GM12878 (cell line): ENCODE measurements around the gene PLAGL2. TPM values are rescaled to one million over a fixed set of nuclear protein-coding genes. Genes with fewer than 3 reads are reported as not detected.

ENCODE experiments used
- ATAC-seq: fragments of 200-7000 bp; cut with Tn5 transposase; 3 replicates; pipeline ENCODE4 v1.9.1; 2020; ENCODE audit warnings: mild to moderate bottlenecking, moderate library complexity
- BruUV-seq: library from RNA; stranded (reverse); fragments of 400-500 nt; replicated peaks from 2 replicates; lab custom pipeline; 2021; lab: Mats Ljungman, UMichigan
- CTCF ChIA-PET: fragments of 300-600 bp; sonication (Branson Sonifier 250); formaldehyde crosslinking; extraction: SDS; loops from one replicate; lab custom pipeline; 2021; ENCODE audit warnings: inconsistent platforms; lab: Yijun Ruan, JAX
- POLR2A ChIA-PET: fragments of 350-600 bp; formaldehyde crosslinking; extraction: SDS; loops from one replicate; lab custom pipeline; 2021; ENCODE audit warnings: inconsistent platforms; lab: Charles Lee
- RAD21 ChIA-PET: fragments of 300-600 bp; sonication (Branson Sonifier 250); formaldehyde crosslinking; loops from one replicate; lab custom pipeline; 2023; ENCODE audit warnings: antibody characterized with exemption; ENCODE audit not compliant: unreplicated experiment; lab: Charles Lee
- SMC1A ChIA-PET: fragments of 300-600 bp; sonication (Branson Sonifier 250); formaldehyde crosslinking; loops from one replicate; lab custom pipeline; 2023; ENCODE audit not compliant: unreplicated experiment, uncharacterized antibody; lab: Charles Lee
- DNase-seq: peaks from one replicate; pipeline ENCODE4 v3.0.0-alpha.2; 2011; ENCODE audit warnings: low read depth, low spot score
- FAIRE-seq: peaks from 3 replicates; lab custom pipeline; 2011; peaks lifted over from hg19 to GRCh38; lab: Jason Lieb, UNC
- H2AFZ ChIP-seq: 2 replicates; pipeline ENCODE4 v1.6.0; 2011; ENCODE audit warnings: low read depth, low read length, control low read depth; ENCODE audit not compliant: control insufficient read depth
- H3K27ac ChIP-seq: 2 replicates; pipeline ENCODE4 v1.5.1; 2011; ENCODE audit warnings: control low read depth; ENCODE audit not compliant: control insufficient read depth, insufficient read depth
- H3K27me3 ChIP-seq, 2 experiments: replicated peaks in 1 of 2; 2 replicates each; pipeline versions ENCODE4 v1.6.0 to v1.6.1; 2011; ENCODE audit warnings: low read length in 1 of 2; ENCODE audit not compliant: control insufficient read depth in 2 of 2, insufficient read depth in 2 of 2
- H3K36me3 ChIP-seq, 2 experiments: 2 replicates each; pipeline ENCODE4 v1.5.1; 2011; ENCODE audit warnings: low read length in 1 of 2; ENCODE audit not compliant: control insufficient read depth in 2 of 2, insufficient read depth in 2 of 2
- H3K4me1 ChIP-seq: 2 replicates; pipeline ENCODE4 v1.6.1; 2011; ENCODE audit warnings: mild to moderate bottlenecking, low read length, moderate library complexity, mixed read lengths; ENCODE audit not compliant: control insufficient read depth, insufficient read depth
- H3K4me2 ChIP-seq: 2 replicates; pipeline ENCODE4 v1.6.0; 2011; ENCODE audit warnings: control low read depth; ENCODE audit not compliant: control insufficient read depth, insufficient read depth
- H3K4me3 ChIP-seq: fragments of 200-600 bp; sonication (generic); 2 replicates; pipeline ENCODE4 v1.5.1; 2016
- H3K79me2 ChIP-seq: 2 replicates; pipeline ENCODE4 v1.6.0; 2011; ENCODE audit warnings: low read length; ENCODE audit not compliant: control insufficient read depth, insufficient read depth
- H3K9ac ChIP-seq: 2 replicates; pipeline ENCODE4 v1.8.0; 2011; ENCODE audit warnings: low read length, control low read depth, mixed read lengths; ENCODE audit not compliant: control insufficient read depth, insufficient read depth
- H3K9me3 ChIP-seq: replicated peaks from 3 replicates; pipeline ENCODE4 v1.5.1; 2011; ENCODE audit warnings: mild to moderate bottlenecking, low read length; ENCODE audit not compliant: control insufficient read depth, insufficient read depth
- H4K20me1 ChIP-seq: 2 replicates; pipeline ENCODE4 v1.6.0; 2011; ENCODE audit not compliant: control insufficient read depth, insufficient read depth
- CREM ChIP-seq: IDR thresholded peaks from 2 replicates; pipeline ENCODE4 v1.6.1; 2014; ENCODE audit warnings: antibody characterized with exemption, low read depth
- ETV6 ChIP-seq, 2 experiments: fragments of 450-650 bp in 1 of 2; IDR thresholded peaks in 1 of 2; conservative IDR thresholded peaks in 1 of 2; 2 replicates each; pipeline ENCODE4 v1.6.1; 2014; ENCODE audit warnings: antibody characterized with exemption in 1 of 2, borderline replicate concordance in 1 of 2, low read depth in 1 of 2, mild to moderate bottlenecking in 1 of 2, moderate library complexity in 1 of 2
- HDGF ChIP-seq: fragments of 450-650 bp; IDR thresholded peaks from 2 replicates; pipeline ENCODE4 v1.6.1; 2016; ENCODE audit warnings: antibody characterized with exemption
- NRF1 ChIP-seq: conservative IDR thresholded peaks from 2 replicates; pipeline ENCODE4 v1.6.1; 2011; ENCODE audit warnings: mild to moderate bottlenecking, low read depth, low read length, improper control_type of control experiment
- RUNX3 ChIP-seq: IDR thresholded peaks from 2 replicates; pipeline ENCODE4 v1.6.1; 2012; ENCODE audit warnings: low read length, inconsistent platforms
- TCF7 ChIP-seq: IDR thresholded peaks from 2 replicates; pipeline ENCODE4 v1.6.1; 2014; ENCODE audit warnings: antibody characterized with exemption, borderline replicate concordance
- WGBS: methylation state at CpG from one replicate; pipeline ENCODE4 v1.1.6; 2016; ENCODE audit warnings: low lambda C conversion rate; ENCODE audit not compliant: insufficient replicate concordance, insufficient coverage; ENCODE audit errors: missing lambda C conversion rate; 5-methylcytosine and 5-hydroxymethylcytosine counted together
- in situ Hi-C: fragments of 300-500 bp; cut with MboI; formaldehyde crosslinking; loops from 9 replicates; pipeline ENCODE4 v1.14.3; 2018; ENCODE audit warnings: mixed read lengths
- intact Hi-C: fragments of 100-400 bp; cut with micrococcal nuclease; formaldehyde crosslinking; loops from one replicate; pipeline ENCODE4 v1.14.2; 2022; ENCODE audit not compliant: unreplicated experiment
- polyA plus RNA-seq, 11 experiments: library from polyadenylated mRNA; depleted of rRNA in 4 of 11; unstranded in 6 of 11; stranded (reverse) in 5 of 11; fragments of >200 nt; fragmentation: Nextera tagmentation in 4 of 11; fragmentation: Illumina TruSeq in 1 of 11; extraction: Ambion mirVana in 4 of 11; extraction: Trizol in 1 of 11; gene quantifications; 1 replicate in 1 of 11; 2 replicates in 10 of 11; pipeline versions ENCODE4 v1.2.1 to v1.2.3, GENCODE V29; 2011 to 2016; ENCODE audit warnings: inconsistent platforms in 2 of 11, missing spikeins in 2 of 11, low read depth in 1 of 11
- total RNA-seq, 4 experiments: library from RNA; depleted of rRNA in 3 of 4; stranded (reverse); fragments of >200 nt in 3 of 4; fragmentation: Illumina TruSeq in 1 of 4; extraction: Trizol in 1 of 4; gene quantifications; 2 replicates each; pipeline versions ENCODE4 v1.2.1 to v1.2.3, GENCODE V29; 2013 to 2021
- TF ChIP-seq, protein P1 (sequence below): IDR thresholded peaks from 2 replicates; pipeline ENCODE4 v1.6.1; 2012; ENCODE audit warnings: low read depth, low read length, improper control_type of control experiment

The PLAGL2 gene
- total and polyA plus RNA-seq, 10 of the 15 experiments (the other 5 are each of a cell fraction or from before 2014, with no cell fraction given), result 4.4 to 32.3 (median 13.3) TPM

GRCh38 chr20:32249030-32249738, 41.6 kb upstream of the PLAGL2 start:
- Histone ChIP-seq H3K27me3 (no peaks in the 10 kb centered on the region), H3K4me2 (0 out of 2 replicates have a peak overlapping the region, but pooled peaks have one; percentile 7), H3K27ac (no peak overlapping the region), H3K36me3 (no peaks in the 10 kb centered on the region), H4K20me1 (no peaks in the 10 kb centered on the region), H3K79me2 (no peaks in the 10 kb centered on the region), H3K9ac (no peak overlapping the region), H3K9me3 (peaks cover 3% of the 10 kb centered on the region; the same call in 2 of the 3 replicates), H3K4me3 (no peak overlapping the region), H2AFZ (no peak overlapping the region), H3K4me1 (peaks cover 6% of the 10 kb centered on the region)
- BruUV-seq, result no TSS peak
- ChIA-PET SMC1A (no interaction called here), CTCF (interaction anchor here (0.6 kb wide), 1 partner anchor 43 kb away, joined by 3 read pairs; no protein-coding TSS in a partner anchor), RAD21 (interaction anchor here (1.0 kb wide), 1 partner anchor 36 kb away, joined by 3 read pairs; no protein-coding TSS in a partner anchor), POLR2A (interaction anchor here (0.6 kb wide), 1 partner anchor 380 kb away, joined by 5 read pairs; no protein-coding TSS in a partner anchor)
- no peak for TF ChIP-seq NRF1
- 0 out of 2 replicates have a peak, but pooled peaks have one; percentile 12 for TF ChIP-seq CREM
- TF ChIP-seq, protein P1, sequence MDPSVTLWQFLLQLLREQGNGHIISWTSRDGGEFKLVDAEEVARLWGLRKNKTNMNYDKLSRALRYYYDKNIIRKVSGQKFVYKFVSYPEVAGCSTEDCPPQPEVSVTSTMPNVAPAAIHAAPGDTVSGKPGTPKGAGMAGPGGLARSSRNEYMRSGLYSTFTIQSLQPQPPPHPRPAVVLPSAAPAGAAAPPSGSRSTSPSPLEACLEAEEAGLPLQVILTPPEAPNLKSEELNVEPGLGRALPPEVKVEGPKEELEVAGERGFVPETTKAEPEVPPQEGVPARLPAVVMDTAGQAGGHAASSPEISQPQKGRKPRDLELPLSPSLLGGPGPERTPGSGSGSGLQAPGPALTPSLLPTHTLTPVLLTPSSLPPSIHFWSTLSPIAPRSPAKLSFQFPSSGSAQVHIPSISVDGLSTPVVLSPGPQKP, result no peak
- TF ChIP-seq HDGF, result no peak
- TF ChIP-seq TCF7, result no peak
- TF ChIP-seq ETV6 (conservative IDR thresholded peaks at IDR 0.05 in 1 of 2, IDR thresholded peaks at IDR 0.05 in 1 of 2; ENCODE audit: borderline replicate concordance in 1 of 2, low read depth in 1 of 2), result no peak
- TF ChIP-seq RUNX3, result peak; percentile 65
- in situ Hi-C loops, result no loop called here
- ATAC-seq (peak; percentile 69), FAIRE-seq (no peak), DNase-seq (no peak)
- 51% methylated on average over 9 of the region's 9 CpGs for WGBS
- intact Hi-C loops, result no loop called here
